ENCODE data around the gene NOXO1.

- TF ChIP-seq CTCF (conservative IDR thresholded peaks at IDR 0.05; ENCODE audit: low read depth, low read length) (no peak), EZH2 (IDR thresholded peaks at IDR 0.05; ENCODE audit: borderline replicate concordance, low read depth, low read length, poor library complexity, severe bottlenecking) (no peak)
These were observed 19.6 kb downstream of the NOXO1 start for GRCh38 chr16:1961651-1962067.

Measured in A673 (cell line).